Fibroblast of lung (primary cell): ENCODE results near the gene ZDHHC14. TPM values are rescaled to one million over a fixed set of nuclear protein-coding genes. Genes with fewer than 3 reads are reported as not detected.
"Not testable (repeated sequence)": the region's sequence is repeated elsewhere in the genome, so short reads cannot be mapped to it uniquely, and the experiment has no call there.

Source experiments
- DNase-seq, 2 donors: peaks; one replicate each; pipeline versions ENCODE4 v3.0.0 to v3.0.0-alpha.2; 2010; ENCODE audit warnings: low read depth in 2 of 2
- H2AFZ ChIP-seq: 2 replicates; pipeline ENCODE4 v1.5.1; 2012; ENCODE audit warnings: low read length, control low read depth, inconsistent platforms
- H3K27ac ChIP-seq: 2 replicates; pipeline ENCODE4 v1.5.1; 2011; ENCODE audit warnings: low read length, control low read depth; ENCODE audit not compliant: insufficient read depth
- H3K27me3 ChIP-seq: 2 replicates; pipeline ENCODE4 v1.5.1; 2011; ENCODE audit warnings: mild to moderate bottlenecking, low read length; ENCODE audit not compliant: control insufficient read depth, insufficient read depth
- H3K36me3 ChIP-seq: 2 replicates; pipeline ENCODE4 v1.5.1; 2011; ENCODE audit warnings: low read length; ENCODE audit not compliant: control insufficient read depth, insufficient read depth
- H3K4me1 ChIP-seq: 2 replicates; pipeline ENCODE4 v1.5.1; 2011; ENCODE audit warnings: low read length; ENCODE audit not compliant: control insufficient read depth, insufficient read depth; ENCODE audit errors: extremely low read depth
- H3K4me2 ChIP-seq: 2 replicates; pipeline ENCODE4 v1.5.1; 2011; ENCODE audit warnings: low read length, control low read depth; ENCODE audit not compliant: insufficient read depth; ENCODE audit errors: extremely low read depth
- H3K4me3 ChIP-seq, 4 experiments: fragments of 200-600 bp in 1 of 4; sonication (generic) in 1 of 4; replicated peaks in 1 of 4; 2 replicates each; pipeline ENCODE4 v1.5.1; 2011 to 2016; ENCODE audit warnings: low read length in 4 of 4, low read depth in 3 of 4, mild to moderate bottlenecking in 3 of 4, control low read depth in 2 of 4, inconsistent platforms in 1 of 4, mixed read lengths in 1 of 4; ENCODE audit not compliant: insufficient read depth in 1 of 4; ENCODE audit errors: control extremely low read depth in 1 of 4
- H3K79me2 ChIP-seq: 2 replicates; pipeline ENCODE4 v1.5.1; 2012; ENCODE audit warnings: mild to moderate bottlenecking, low read length, inconsistent platforms; ENCODE audit not compliant: control insufficient read depth, insufficient read depth
- H3K9ac ChIP-seq: 2 replicates; pipeline ENCODE4 v1.5.1; 2011; ENCODE audit warnings: mild to moderate bottlenecking, low read length, control low read depth; ENCODE audit not compliant: insufficient read depth
- H3K9me3 ChIP-seq: 2 replicates; pipeline ENCODE4 v1.5.1; 2012; ENCODE audit warnings: low read depth, low read length; ENCODE audit not compliant: control insufficient read depth, insufficient read depth
- H4K20me1 ChIP-seq: 2 replicates; pipeline ENCODE4 v1.5.1; 2011; ENCODE audit warnings: low read length; ENCODE audit not compliant: control insufficient read depth, insufficient read depth; ENCODE audit errors: extremely low read depth
- CTCF ChIP-seq, 2 donors: IDR thresholded peaks in 1 of 2; conservative IDR thresholded peaks in 1 of 2; 1 replicate in 1 of 2; 2 replicates in 1 of 2; pipeline ENCODE4 v1.5.1; 2011 to 2012; ENCODE audit warnings: low read length in 2 of 2, control low read depth in 1 of 2, inconsistent platforms in 1 of 2, low read depth in 1 of 2, mild to moderate bottlenecking in 1 of 2
- EZH2 ChIP-seq: IDR thresholded peaks from 2 replicates; pipeline ENCODE4 v1.5.1; 2012; ENCODE audit warnings: low read length, control low read depth, mild to moderate bottlenecking; ENCODE audit errors: missing control alignments
- polyA plus RNA-seq, 2 donors: library from polyadenylated mRNA; depleted of rRNA in 1 of 2; stranded (reverse) in 1 of 2; unstranded in 1 of 2; fragments of >200 nt; gene quantifications; 2 replicates each; pipeline ENCODE4 v1.2.1, GENCODE V29; 2011 to 2012; ENCODE audit warnings: missing spikeins in 1 of 2
- total RNA-seq: library from RNA; depleted of rRNA; stranded (reverse); fragments of >200 nt; gene quantifications from 2 replicates; pipeline ENCODE4 v1.2.1, GENCODE V29; 2014

The ZDHHC14 gene
- total and polyA plus RNA-seq, 2 donors (not counting 1 experiment from before 2014, with no cell fraction given), result 1.7 to 3.5 TPM

- H3K4me1 ChIP-seq, result no peaks in the 10 kb centered on the region
- H3K4me2 ChIP-seq, result no peak overlapping the region
- DNase-seq, result no peak
- H3K9ac ChIP-seq, result no peak overlapping the region
- H3K4me3 ChIP-seq, result no peak overlapping the region
- H3K79me2 ChIP-seq, result no peaks in the 10 kb centered on the region
- TF ChIP-seq CTCF (conservative IDR thresholded peaks at IDR 0.05 in 1 of 2, IDR thresholded peaks at IDR 0.05 in 1 of 2; ENCODE audit: low read depth in 1 of 2, low read length in 2 of 2), result no peak
- TF ChIP-seq EZH2, result no peak
- H2AFZ ChIP-seq, result no peak overlapping the region
- no peak overlapping the region for H3K27ac ChIP-seq
- H3K27me3 ChIP-seq, result no peaks in the 10 kb centered on the region
- no peaks in the 10 kb centered on the region for H4K20me1 ChIP-seq
- no peaks in the 10 kb centered on the region for H3K9me3 ChIP-seq
- no peaks in the 10 kb centered on the region for H3K36me3 ChIP-seq
Measured at GRCh38 chr6:157559201-157559756, 178.3 kb downstream of the ZDHHC14 start.

- not testable (repeated sequence) for H3K9ac ChIP-seq, DNase-seq
Measured at GRCh38 chr6:157560063-157560462, 179.1 kb downstream of the ZDHHC14 start.

GRCh38 chr6:157560691-157561413 is 179.9 kb downstream of the ZDHHC14 start:
- no peaks in the 10 kb centered on the region for H3K27me3 ChIP-seq
- no peaks in the 10 kb centered on the region for H3K79me2 ChIP-seq
- no peak for DNase-seq
- H3K9ac ChIP-seq, result no peak overlapping the region
- H3K27ac ChIP-seq, result no peak overlapping the region
- TF ChIP-seq CTCF (conservative IDR thresholded peaks at IDR 0.05 in 1 of 2, IDR thresholded peaks at IDR 0.05 in 1 of 2; ENCODE audit: low read depth in 1 of 2, low read length in 2 of 2), result no peak
- no peak for TF ChIP-seq EZH2
- no peak overlapping the region for H3K4me2 ChIP-seq
- no peaks in the 10 kb centered on the region for H4K20me1 ChIP-seq
- no peak overlapping the region for H3K4me3 ChIP-seq
- H3K4me1 ChIP-seq, result no peaks in the 10 kb centered on the region
- no peaks in the 10 kb centered on the region for H3K36me3 ChIP-seq
- H3K9me3 ChIP-seq, result no peaks in the 10 kb centered on the region
- no peak overlapping the region for H2AFZ ChIP-seq

More at GRCh38 chr6:157560063-157560462, 179.1 kb downstream of the ZDHHC14 start:
- H3K9me3 ChIP-seq, H4K20me1 ChIP-seq, H3K79me2 ChIP-seq, H3K27ac ChIP-seq, H3K4me1 ChIP-seq, H2AFZ ChIP-seq, H3K36me3 ChIP-seq, H3K27me3 ChIP-seq, H3K4me3 ChIP-seq, H3K4me2 ChIP-seq: not testable (repeated sequence)
